ENCODE data around the gene CSMD2.

DNA sequence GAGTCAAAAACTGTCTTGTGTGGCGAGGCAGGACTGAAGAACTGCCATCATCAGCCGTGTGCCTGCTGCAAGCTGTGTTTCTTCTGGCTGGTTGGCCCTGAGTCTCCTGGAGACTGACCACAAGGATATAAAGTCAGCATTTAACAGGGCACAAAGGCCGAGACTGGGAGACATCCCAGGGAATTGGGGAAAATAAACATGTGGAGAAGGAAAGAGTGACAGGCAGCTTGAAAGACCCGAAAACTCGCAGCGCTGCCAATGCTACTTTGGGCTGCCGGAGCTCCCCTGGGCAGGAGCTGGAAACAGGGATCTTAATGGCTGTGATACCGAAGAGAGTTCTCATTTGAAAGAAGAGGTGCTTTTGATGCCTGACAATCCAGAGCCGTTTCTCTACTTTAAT, 426.5 kb downstream of the CSMD2 start:
- no peak for TF ChIP-seq ZC3H10 (CRISPR knock-in tag; IDR thresholded peaks at IDR 0.05)
- no peak for TF ChIP-seq ARNTL (CRISPR knock-in tag; IDR thresholded peaks at IDR 0.05; ENCODE audit: borderline replicate concordance, low read depth)
- TF ChIP-seq TOX (CRISPR knock-in tag; IDR thresholded peaks at IDR 0.05; ENCODE audit: borderline replicate concordance), result no peak
- TF ChIP-seq OSR1 (CRISPR knock-in tag; IDR thresholded peaks at IDR 0.05), result no peak
- no peak for TF ChIP-seq GLIS3 (CRISPR knock-in tag; IDR thresholded peaks at IDR 0.05)
- no peak for TF ChIP-seq ZFP3 (CRISPR knock-in tag; IDR thresholded peaks at IDR 0.05)
- no peak for TF ChIP-seq PPARA (CRISPR knock-in tag; IDR thresholded peaks at IDR 0.05; ENCODE audit: borderline replicate concordance)
- TF ChIP-seq RARB (CRISPR knock-in tag; IDR thresholded peaks at IDR 0.05), result no peak
- no peak for TF ChIP-seq ZFP30 (CRISPR knock-in tag; IDR thresholded peaks at IDR 0.05)
- no peak for TF ChIP-seq CSDC2 (CRISPR knock-in tag; IDR thresholded peaks at IDR 0.05)

Data from SK-N-SH treated with all-trans-retinoic acid at 6 μM for 48 hours (cell line).